ENCODE results near the gene ACOT9. TPM values are rescaled to one million over a fixed set of nuclear protein-coding genes. Genes with fewer than 3 reads are reported as not detected.
A peak's percentile ranks its signal among the peaks of the same experiment; 100 is the strongest.

ACOT9 gene
- total RNA-seq, 1 experiment from 2014 or later, result 33.6 TPM

DNA sequence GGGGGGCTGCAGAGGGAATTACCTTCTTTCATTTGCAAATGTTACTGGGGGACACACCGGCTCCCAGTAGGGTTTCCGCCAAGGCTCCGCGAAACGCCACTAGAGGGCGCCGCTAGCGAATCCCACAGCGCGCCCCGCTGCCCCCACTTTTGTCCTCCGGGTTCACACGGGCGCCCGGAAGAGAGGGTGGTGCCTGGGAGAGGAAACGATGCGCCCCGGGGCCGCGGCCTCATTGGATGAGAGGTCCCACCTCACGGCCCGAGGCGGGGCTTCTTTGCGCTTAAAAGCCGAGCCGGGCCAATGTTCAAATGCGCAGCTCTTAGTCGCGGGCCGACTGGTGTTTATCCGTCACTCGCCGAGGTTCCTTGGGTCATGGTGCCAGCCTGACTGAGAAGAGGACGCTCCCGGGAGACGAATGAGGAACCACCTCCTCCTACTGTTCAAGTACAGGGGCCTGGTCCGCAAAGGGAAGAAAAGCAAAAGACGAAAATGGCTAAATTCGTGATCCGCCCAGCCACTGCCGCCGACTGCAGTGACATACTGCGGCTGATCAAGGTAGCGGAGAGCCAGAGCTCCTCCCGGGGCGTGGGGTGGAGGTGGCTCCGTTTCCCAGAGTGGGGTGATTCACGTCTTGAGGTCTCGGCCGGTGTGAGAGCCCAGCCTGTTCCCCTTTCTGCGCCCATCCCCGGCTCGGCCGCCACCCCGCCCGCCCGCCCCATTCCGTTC is 40.0 kb upstream of the ACOT9 start, which contains the start of gene SAT1:
Gene SAT1 (plus strand): TSS at position 311 of the 726 bp plus-strand sequence. CDS start 179 bp downstream, at position 490.
- Histone ChIP-seq H3K4me1 (ENCODE audit: insufficient read depth, low read length, poor library complexity, severe bottlenecking) (no peaks in the 10 kb centered on the region), H3K9me3 (ENCODE audit: low read depth, low read length, poor library complexity, severe bottlenecking) (no peaks in the 10 kb centered on the region), H3K27ac (ENCODE audit: low read depth, low read length, poor library complexity, severe bottlenecking) (peak within 1 kb of the TSS; percentile 81), H3K36me3 (ENCODE audit: insufficient read depth, low read length, poor library complexity, severe bottlenecking) (no peaks in the 10 kb centered on the region), H3K27me3 (replicated peaks; ENCODE audit: insufficient read depth, low read depth, low read length, poor library complexity) (no peaks in the 10 kb centered on the region), H3K4me3 (ENCODE audit: low read depth, low read length, poor library complexity, severe bottlenecking) (peak within 1 kb of the TSS; percentile 65)
- peak; percentile 97 for DNase-seq (ENCODE audit: low spot score)
- ChIA-PET CTCF (interaction anchor here (0.6 to 3.0 kb wide), 3 partner anchors 37 to 1451 kb away, joined by 3 to 28 read pairs (median 3); no protein-coding TSS in a partner anchor), POLR2A (ENCODE audit: low non-redundant PET) (interaction anchor here (0.6 to 1.4 kb wide), 3 partner anchors 63 to 1819 kb away, joined by 4 to 9 read pairs (median 9); no protein-coding TSS in a partner anchor)
- no TSS peak for BruUV-seq (replicated peaks)
- intact Hi-C loops (cut with micrococcal nuclease; ENCODE audit: unreplicated experiment), result loop anchor here (1.0 kb wide), 2 partner anchors 101 to 119 kb away; no protein-coding TSS in a partner anchor
- TF ChIP-seq, protein P1, sequence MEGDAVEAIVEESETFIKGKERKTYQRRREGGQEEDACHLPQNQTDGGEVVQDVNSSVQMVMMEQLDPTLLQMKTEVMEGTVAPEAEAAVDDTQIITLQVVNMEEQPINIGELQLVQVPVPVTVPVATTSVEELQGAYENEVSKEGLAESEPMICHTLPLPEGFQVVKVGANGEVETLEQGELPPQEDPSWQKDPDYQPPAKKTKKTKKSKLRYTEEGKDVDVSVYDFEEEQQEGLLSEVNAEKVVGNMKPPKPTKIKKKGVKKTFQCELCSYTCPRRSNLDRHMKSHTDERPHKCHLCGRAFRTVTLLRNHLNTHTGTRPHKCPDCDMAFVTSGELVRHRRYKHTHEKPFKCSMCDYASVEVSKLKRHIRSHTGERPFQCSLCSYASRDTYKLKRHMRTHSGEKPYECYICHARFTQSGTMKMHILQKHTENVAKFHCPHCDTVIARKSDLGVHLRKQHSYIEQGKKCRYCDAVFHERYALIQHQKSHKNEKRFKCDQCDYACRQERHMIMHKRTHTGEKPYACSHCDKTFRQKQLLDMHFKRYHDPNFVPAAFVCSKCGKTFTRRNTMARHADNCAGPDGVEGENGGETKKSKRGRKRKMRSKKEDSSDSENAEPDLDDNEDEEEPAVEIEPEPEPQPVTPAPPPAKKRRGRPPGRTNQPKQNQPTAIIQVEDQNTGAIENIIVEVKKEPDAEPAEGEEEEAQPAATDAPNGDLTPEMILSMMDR (conservative IDR thresholded peaks at IDR 0.05; ENCODE audit: low read depth, low read length), result peak; percentile 85
- no peak for TF ChIP-seq EZH2 (IDR thresholded peaks at IDR 0.05; ENCODE audit: borderline replicate concordance, low read depth, low read length, poor library complexity, severe bottlenecking)

DNA sequence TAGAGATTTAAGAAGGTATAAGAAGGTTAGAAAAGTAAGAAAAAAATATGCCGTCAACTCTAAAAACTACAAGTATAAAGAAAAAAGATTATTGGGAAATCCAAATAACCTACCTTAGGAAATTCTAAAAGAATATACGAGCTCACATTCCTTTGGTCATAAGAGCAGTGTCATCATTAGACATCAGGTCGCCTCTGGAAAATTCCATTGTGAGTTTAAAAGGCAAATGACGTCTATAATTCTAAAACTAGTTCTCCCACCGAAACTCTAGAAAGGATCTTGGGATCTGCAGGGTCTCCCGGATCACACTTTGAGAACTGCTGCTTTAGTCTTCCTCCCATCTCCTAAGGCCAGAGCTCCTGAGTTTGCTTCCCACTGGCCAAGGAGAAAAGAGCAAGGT is 39.4 kb upstream of the ACOT9 start:
- TF ChIP-seq EZH2 (IDR thresholded peaks at IDR 0.05; ENCODE audit: borderline replicate concordance, low read depth, low read length, poor library complexity, severe bottlenecking), result no peak
- TF ChIP-seq, protein P1 (conservative IDR thresholded peaks at IDR 0.05; ENCODE audit: low read depth, low read length), result no peak
- DNase-seq (ENCODE audit: low spot score), result no peak
- CTCF ChIA-PET, result interaction anchor here (0.9 to 3.0 kb wide), 2 partner anchors 37 to 120 kb away, joined by 3 to 28 read pairs; no protein-coding TSS in a partner anchor
- Histone ChIP-seq H3K4me3 (ENCODE audit: low read depth, low read length, poor library complexity, severe bottlenecking) (peak overlapping the region; percentile 65), H3K27me3 (replicated peaks; ENCODE audit: insufficient read depth, low read depth, low read length, poor library complexity) (no peaks in the 10 kb centered on the region), H3K9me3 (ENCODE audit: low read depth, low read length, poor library complexity, severe bottlenecking) (no peaks in the 10 kb centered on the region), H3K4me1 (ENCODE audit: insufficient read depth, low read length, poor library complexity, severe bottlenecking) (no peaks in the 10 kb centered on the region), H3K27ac (ENCODE audit: low read depth, low read length, poor library complexity, severe bottlenecking) (peak overlapping the region; percentile 45), H3K36me3 (ENCODE audit: insufficient read depth, low read length, poor library complexity, severe bottlenecking) (no peaks in the 10 kb centered on the region)
- POLR2A ChIA-PET (ENCODE audit: low non-redundant PET), result interaction anchor here (0.6 to 1.4 kb wide), 2 partner anchors 120 to 1818 kb away, joined by 9 read pairs; no protein-coding TSS in a partner anchor
- BruUV-seq (replicated peaks), result TSS peak; percentile 90
- intact Hi-C loops (cut with micrococcal nuclease; ENCODE audit: unreplicated experiment), result no loop called here

DNA sequence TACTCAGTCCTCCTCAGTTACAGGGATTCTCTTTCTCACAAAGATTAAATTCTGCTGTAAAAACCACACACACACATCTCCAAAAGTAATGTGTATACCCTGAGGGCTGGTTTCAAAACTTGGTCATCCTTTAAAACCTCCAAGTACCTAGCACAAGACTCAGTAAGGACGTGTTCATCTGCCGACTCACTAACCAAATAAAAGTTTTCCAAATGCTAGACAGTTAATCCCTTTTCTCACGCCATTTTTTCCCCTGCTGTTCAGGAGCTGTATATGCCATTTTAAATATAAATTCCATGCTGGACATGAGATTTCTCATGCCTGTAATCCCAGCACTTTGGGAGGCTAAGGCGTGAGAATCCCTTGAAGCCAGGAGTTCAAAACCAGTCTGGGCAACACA is 35.9 kb upstream of the ACOT9 start:
- Histone ChIP-seq H3K36me3 (ENCODE audit: insufficient read depth, low read length, poor library complexity, severe bottlenecking) (no peaks in the 10 kb centered on the region), H3K27ac (ENCODE audit: low read depth, low read length, poor library complexity, severe bottlenecking) (no peak overlapping the region), H3K4me1 (ENCODE audit: insufficient read depth, low read length, poor library complexity, severe bottlenecking) (no peaks in the 10 kb centered on the region), H3K9me3 (ENCODE audit: low read depth, low read length, poor library complexity, severe bottlenecking) (no peaks in the 10 kb centered on the region), H3K27me3 (replicated peaks; ENCODE audit: insufficient read depth, low read depth, low read length, poor library complexity) (no peaks in the 10 kb centered on the region), H3K4me3 (ENCODE audit: low read depth, low read length, poor library complexity, severe bottlenecking) (no peak overlapping the region)
- BruUV-seq (replicated peaks), result no TSS peak
- ChIA-PET POLR2A (ENCODE audit: low non-redundant PET) (no interaction called here), CTCF (no interaction called here)
- TF ChIP-seq, protein P1 (conservative IDR thresholded peaks at IDR 0.05; ENCODE audit: low read depth, low read length), result no peak; the same call in 1 of the 2 replicates
- no peak for TF ChIP-seq EZH2 (IDR thresholded peaks at IDR 0.05; ENCODE audit: borderline replicate concordance, low read depth, low read length, poor library complexity, severe bottlenecking)
- intact Hi-C loops (cut with micrococcal nuclease; ENCODE audit: unreplicated experiment), result no loop called here
- DNase-seq (ENCODE audit: low spot score), result peak; percentile 41
